HG03097 (cell line): ENCODE data around the gene ABCB6.

Source experiments
- ATAC-seq: cut with Tn5 transposase; IDR thresholded peaks from one replicate; pipeline ENCODE4 v1.9.1; 2021; ENCODE audit not compliant: unreplicated experiment, low FRiP score

The ABCB6 gene

DNA sequence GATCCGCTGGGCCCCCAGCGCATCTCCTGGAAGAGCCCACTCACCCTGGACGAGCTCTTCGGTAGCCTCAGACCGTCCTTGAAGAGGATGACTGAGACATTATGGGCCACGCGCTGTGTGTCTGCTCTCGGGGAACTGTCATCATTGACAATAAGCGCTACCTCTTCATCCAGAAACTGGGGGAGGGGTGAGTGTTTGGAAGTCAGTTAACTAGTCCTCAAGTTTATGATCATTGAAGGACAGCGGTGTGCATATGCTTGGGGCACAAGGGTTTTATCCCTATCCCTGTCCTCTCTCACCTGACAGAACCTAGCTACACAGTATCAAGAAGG is 27.1 kb upstream of the ABCB6 start:
- no peak for ATAC-seq

GRCh38 chr2:219245148-219245898 is 26.6 kb upstream of the ABCB6 start, which contains the start of the genes GLB1L and STK16:
TSS of gene GLB1L (minus strand) at chr2:219245444. CDS start at chr2:219243573, 1,871 bp downstream.
TSS of gene STK16 (plus strand) at chr2:219245479. CDS start at chr2:219246000, 521 bp downstream.
- peak; percentile 48 for ATAC-seq

DNA sequence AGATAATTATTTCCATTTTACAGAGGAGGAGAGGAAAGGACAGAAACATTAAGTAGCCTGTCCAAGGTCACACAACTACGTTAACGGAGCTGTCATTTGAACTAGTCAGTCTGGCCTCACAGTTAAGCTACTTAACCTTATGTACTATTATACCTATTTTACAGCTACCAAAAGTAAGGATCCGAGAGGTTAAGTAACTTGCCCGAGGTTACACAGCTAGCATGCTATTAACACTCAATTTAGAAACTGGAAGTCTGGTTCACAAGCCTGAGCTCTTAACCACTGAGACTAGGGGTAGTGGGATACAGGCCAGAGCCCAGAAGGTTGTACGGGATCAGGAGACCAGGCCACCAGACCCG is 26.0 kb upstream of the ABCB6 start:
- no peak for ATAC-seq

GRCh38 chr2:219243291-219243761 is 24.6 kb upstream of the ABCB6 start:
- no peak for ATAC-seq

DNA sequence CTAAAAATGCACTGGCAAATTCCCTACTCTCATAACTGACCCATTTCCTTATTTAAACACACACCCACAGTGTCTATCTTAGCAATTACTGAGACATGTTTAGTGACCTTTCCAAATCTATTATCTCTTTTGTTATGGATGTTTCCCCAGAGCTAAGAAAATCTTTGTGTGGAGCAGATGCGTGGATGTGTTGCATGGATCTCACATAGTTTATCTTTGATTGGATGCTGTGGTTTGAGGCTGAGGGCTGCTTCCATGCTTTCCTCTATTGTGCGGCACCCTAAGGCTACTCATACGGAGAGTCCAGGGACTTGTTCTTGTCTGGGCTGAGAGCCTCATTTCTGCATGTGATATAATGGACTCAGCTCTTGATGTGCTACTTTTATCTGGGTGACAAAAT is 15.6 kb upstream of the ABCB6 start:
- no peak for ATAC-seq

DNA sequence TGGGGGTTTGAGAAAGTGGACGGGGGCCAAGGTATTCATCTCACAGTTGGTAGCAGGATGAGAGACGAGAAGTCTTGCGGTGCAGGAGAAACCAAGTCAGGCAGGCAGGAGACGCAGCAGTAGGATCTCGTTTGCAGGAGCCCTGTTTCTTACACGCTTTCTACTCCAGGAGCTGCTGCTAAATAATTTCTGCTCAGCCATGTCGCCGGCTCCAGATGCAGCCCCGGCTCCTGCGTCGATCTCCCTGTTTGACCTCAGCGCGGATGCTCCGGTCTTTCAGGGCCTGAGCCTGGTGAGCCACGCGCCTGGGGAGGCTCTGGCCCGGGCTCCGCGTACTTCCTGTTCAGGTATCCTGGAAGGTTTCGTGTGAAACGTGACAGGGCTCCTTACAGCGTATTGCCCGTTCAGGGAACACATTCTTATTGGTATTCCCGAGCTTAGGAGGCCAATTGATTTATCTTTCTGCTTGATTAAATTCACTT is 11.3 kb upstream of the ABCB6 start:
- ATAC-seq, result peak; percentile 17

DNA sequence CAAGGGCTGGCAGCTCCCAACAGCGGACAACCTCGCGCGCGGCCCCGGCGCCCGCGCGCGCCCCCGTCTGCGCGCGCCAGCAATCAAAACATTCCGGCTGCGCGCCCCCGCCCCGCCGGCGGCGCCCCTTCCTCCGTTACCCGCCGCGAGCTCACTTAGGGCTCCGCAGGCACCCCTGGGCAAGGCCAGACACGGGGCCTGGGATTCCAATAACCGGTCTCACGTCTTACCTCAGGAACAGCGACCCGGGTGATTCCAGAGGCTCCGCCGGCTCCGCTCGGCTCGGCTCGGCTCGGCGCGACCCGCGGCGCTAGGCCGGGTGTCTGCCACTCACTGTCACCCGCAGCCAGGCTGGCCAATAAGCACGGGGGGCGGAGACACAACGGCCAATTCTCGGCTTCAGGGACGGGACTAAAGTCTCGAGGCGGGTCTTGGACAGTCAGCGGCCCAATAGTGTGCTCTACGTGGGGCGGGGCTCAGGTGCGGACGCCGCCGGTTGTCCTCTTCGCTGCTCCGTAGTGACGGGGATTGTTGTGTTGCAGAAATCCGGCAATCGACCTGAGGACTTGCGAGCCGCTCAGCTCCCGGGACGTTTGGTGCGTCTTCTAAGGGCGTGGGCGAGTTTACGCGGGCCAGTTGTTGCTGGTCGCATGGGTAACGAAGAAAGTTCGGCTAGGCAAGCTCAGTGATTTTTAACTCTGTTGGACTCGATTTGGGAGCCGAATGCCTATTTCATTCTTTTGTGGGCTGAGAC is 10.7 kb upstream of the ABCB6 start, which contains the start of the genes ANKZF1 and ATG9A:
ANKZF1 (plus strand) TSS at position 502 of the 754 bp plus-strand sequence. CDS start 452 bp downstream, outside the sequence.
ATG9A (minus strand) TSS at position 332 of the 754 bp plus-strand sequence. CDS start 1,612 bp downstream, outside the sequence.
- peak; percentile 82 for ATAC-seq

- peak; percentile 4 for ATAC-seq
Measured at GRCh38 chr2:219228911-219229304, 10.2 kb upstream of the ABCB6 start.

- no peak for ATAC-seq
Measured at GRCh38 chr2:219228041-219228910, 9.5 kb upstream of the ABCB6 start.

GRCh38 chr2:219225350-219225749 is 6.6 kb upstream of the ABCB6 start:
- ATAC-seq, result no peak

DNA sequence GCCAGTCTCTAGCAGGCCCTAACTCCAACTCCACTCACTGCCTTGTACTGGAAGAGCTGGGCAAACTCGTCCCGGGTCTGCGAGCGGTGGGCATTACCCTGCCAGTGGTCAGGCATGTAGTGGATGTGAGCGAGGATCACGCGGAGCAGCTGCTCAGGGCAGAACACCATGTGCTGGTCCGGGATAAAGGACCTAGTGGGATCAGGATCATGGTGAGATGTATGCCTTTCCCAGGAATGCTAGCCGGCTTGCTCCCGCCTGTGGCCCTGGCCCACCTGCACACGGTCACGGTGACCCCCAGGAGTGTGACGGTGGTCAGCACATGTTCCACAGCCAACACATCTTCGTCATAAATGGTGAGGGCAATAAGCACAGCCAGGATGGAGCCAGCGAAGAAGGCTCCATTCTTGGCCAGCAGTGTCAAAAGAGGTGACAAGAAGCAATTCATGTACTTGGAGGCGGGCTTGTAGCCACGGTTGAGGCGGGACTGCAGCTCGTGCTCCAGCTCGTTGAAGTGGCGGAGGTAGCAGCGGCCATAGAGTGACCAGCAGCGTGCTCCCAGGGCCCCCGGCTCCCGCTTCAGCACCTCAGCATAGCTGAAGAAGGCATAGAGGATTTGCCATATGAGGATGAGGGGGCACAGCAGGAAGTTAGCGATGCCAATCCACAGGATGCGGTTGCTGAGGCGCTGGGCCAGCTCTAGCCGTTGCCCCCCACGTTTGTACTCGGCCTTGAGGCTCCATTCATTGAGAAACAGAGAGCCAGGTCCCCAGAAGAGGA is 5.3 kb upstream of the ABCB6 start:
- ATAC-seq, result no peak

- no peak for ATAC-seq
Measured at GRCh38 chr2:219221957-219222518, 3.3 kb upstream of the ABCB6 start.

DNA sequence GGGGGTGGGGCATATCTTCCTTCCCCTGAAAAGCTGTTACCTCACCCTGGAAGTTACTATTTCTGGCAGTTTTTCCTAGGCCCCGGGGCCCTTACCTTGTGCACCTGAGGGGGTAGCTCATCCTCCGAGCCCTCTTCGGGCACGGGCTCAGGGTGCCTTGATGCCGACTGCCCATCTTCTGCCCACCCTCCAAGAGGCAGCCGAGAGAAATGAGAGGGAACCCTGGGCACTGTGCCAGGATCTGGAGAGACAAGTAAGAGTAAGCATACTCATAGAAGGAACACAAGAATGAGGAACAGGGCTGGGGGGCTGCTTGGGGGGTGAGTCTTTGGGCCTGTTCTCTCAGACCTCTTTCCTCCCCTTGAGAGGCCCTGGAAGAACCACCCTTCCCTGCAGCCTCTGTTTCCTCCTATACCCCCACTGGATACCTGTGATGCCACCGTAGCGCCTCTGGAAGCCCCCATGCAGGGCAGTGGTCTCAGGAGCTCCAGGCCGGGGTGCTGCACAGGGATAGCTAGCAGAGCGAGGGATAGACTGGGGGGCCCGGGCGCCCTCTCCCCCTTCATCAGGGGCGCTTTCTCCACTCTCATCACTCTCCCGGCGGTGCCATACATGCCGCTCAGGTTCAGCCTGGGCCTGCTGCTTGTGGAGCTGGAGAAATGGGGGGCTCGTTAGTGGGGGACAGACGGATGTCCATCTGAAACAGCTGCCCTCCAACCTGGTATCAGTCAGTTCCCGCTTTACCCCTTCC is 2.1 kb upstream of the ABCB6 start:
- ATAC-seq, result no peak

- ATAC-seq, result no peak
Measured at GRCh38 chr2:219219784-219220532, 1.2 kb upstream of the ABCB6 start.

DNA sequence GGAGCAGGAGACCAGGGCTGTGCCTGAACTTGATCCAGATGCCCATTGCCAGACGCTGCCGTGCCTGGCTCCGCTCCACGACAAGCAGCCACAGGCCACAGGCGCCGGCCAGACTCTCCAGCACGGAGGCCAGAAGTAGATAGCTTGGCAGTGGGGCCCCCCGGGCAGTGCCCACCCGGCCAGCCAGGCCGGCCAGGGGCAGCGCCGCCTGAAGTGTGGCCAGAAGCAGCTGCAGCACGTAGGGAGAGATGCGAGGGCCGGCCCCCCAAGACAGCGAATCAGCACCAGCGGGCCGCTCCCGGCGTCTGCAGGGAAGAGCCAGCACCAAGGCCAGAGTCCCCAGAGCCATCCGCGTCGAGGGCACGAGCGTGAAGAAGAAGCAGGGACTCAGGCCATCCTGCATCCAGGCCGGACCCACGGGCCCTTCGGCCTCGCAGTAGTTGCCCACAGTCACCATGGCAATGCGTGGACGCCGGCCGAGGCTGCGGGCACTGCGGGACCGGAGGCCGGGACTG is 484 bp downstream of the ABCB6 start:
- ATAC-seq, result peak; percentile 5

- ATAC-seq, result no peak
Measured at GRCh38 chr2:219216535-219216915, 2.2 kb downstream of the ABCB6 start.

GRCh38 chr2:219215871-219216534 is 2.8 kb downstream of the ABCB6 start:
- ATAC-seq, result no peak
